HG03439 (cell line): Measurements from ENCODE around the gene WSB1.

Source experiments
- ATAC-seq: cut with Tn5 transposase; IDR thresholded peaks from one replicate; pipeline ENCODE4 v1.9.1; 2021; ENCODE audit warnings: mild to moderate bottlenecking, moderate library complexity; ENCODE audit not compliant: unreplicated experiment

Gene WSB1

GRCh38 chr17:27333410-27333980 is 39.6 kb downstream of the WSB1 start:
- ATAC-seq, result no peak

GRCh38 chr17:27336184-27336583 is 42.3 kb downstream of the WSB1 start:
- no peak for ATAC-seq

- no peak for ATAC-seq
These were observed 44.6 kb downstream of the WSB1 start for GRCh38 chr17:27338536-27338985.

- no peak for ATAC-seq
These were observed 45.4 kb downstream of the WSB1 start for GRCh38 chr17:27339198-27339835.

- no peak for ATAC-seq
These were observed 46.1 kb downstream of the WSB1 start for GRCh38 chr17:27339836-27340550.

- ATAC-seq, result no peak
These were observed 46.7 kb downstream of the WSB1 start for GRCh38 chr17:27340575-27340974.

- ATAC-seq, result no peak
These were observed 47.1 kb downstream of the WSB1 start for GRCh38 chr17:27341041-27341471.

- ATAC-seq, result no peak
These were observed 48.1 kb downstream of the WSB1 start for GRCh38 chr17:27342059-27342458.

GRCh38 chr17:27343294-27343693 is 49.4 kb downstream of the WSB1 start:
- no peak for ATAC-seq

GRCh38 chr17:27343977-27344607 is 50.2 kb downstream of the WSB1 start:
- ATAC-seq, result no peak

- no peak for ATAC-seq
These were observed 51.4 kb downstream of the WSB1 start for GRCh38 chr17:27345141-27345904.

- no peak for ATAC-seq
These were observed 52.5 kb downstream of the WSB1 start for GRCh38 chr17:27346228-27346899.

- no peak for ATAC-seq
These were observed 54.3 kb downstream of the WSB1 start for GRCh38 chr17:27348196-27348595.

- ATAC-seq, result no peak
These were observed 55.7 kb downstream of the WSB1 start for GRCh38 chr17:27349540-27350021.

GRCh38 chr17:27351759-27352158 is 57.8 kb downstream of the WSB1 start:
- no peak for ATAC-seq

- ATAC-seq, result no peak
These were observed 58.6 kb downstream of the WSB1 start for GRCh38 chr17:27352448-27353032.

GRCh38 chr17:27353033-27353460 is 59.1 kb downstream of the WSB1 start:
- ATAC-seq, result no peak

GRCh38 chr17:27353461-27354050 is 59.6 kb downstream of the WSB1 start:
- ATAC-seq, result peak; percentile 60

- no peak for ATAC-seq
These were observed 60.2 kb downstream of the WSB1 start for GRCh38 chr17:27354051-27354490.
